ENCODE data around the gene OXER1.
"Not testable (repeated sequence)": the region's sequence is repeated elsewhere in the genome, so short reads cannot be mapped to it uniquely, and the experiment has no call there.

OXER1 gene

GRCh38 chr2:42747422-42747821 lies 16.5 kb downstream of the OXER1 start:
- DNase-seq = no peak

GRCh38 chr2:42744545-42745082 lies 19.3 kb downstream of the OXER1 start:
- DNase-seq = no peak

- no peak for DNase-seq
These were observed 20.3 kb downstream of the OXER1 start for GRCh38 chr2:42743659-42743990.

GRCh38 chr2:42742740-42743658 lies 20.9 kb downstream of the OXER1 start:
- no peak for DNase-seq

GRCh38 chr2:42741140-42741539 lies 22.8 kb downstream of the OXER1 start:
- no peak for DNase-seq

GRCh38 chr2:42736598-42737322 lies 27.2 kb downstream of the OXER1 start:
- no peak for DNase-seq

GRCh38 chr2:42733852-42734251 lies 30.1 kb downstream of the OXER1 start:
- DNase-seq = no peak

- DNase-seq = not testable (repeated sequence)
These were observed 32.6 kb downstream of the OXER1 start for GRCh38 chr2:42731316-42731715.

GRCh38 chr2:42726680-42727079 lies 37.3 kb downstream of the OXER1 start:
- DNase-seq = no peak

GRCh38 chr2:42725657-42726056 lies 38.3 kb downstream of the OXER1 start:
- DNase-seq = no peak

GRCh38 chr2:42724886-42725285 lies 39.0 kb downstream of the OXER1 start:
- no peak for DNase-seq

GRCh38 chr2:42723465-42723864 lies 40.5 kb downstream of the OXER1 start:
- no peak for DNase-seq

GRCh38 chr2:42722320-42723190 lies 41.4 kb downstream of the OXER1 start:
- DNase-seq = no peak

- no peak for DNase-seq
These were observed 42.0 kb downstream of the OXER1 start for GRCh38 chr2:42721898-42722297.

- DNase-seq = no peak
These were observed 49.2 kb downstream of the OXER1 start for GRCh38 chr2:42714686-42715085.

- DNase-seq = no peak
These were observed 50.0 kb downstream of the OXER1 start for GRCh38 chr2:42713920-42714319.

- DNase-seq = no peak
These were observed 51.0 kb downstream of the OXER1 start for GRCh38 chr2:42712934-42713333.
